GM15510 (cell line): ENCODE data around the gene ZNF365.

Source experiments
- POLR2A ChIP-seq: IDR thresholded peaks from 3 replicates; pipeline ENCODE4 v1.6.1; 2011; ENCODE audit warnings: borderline replicate concordance; ENCODE audit not compliant: insufficient read length; ENCODE audit errors: extremely low read depth

Gene ZNF365

GRCh38 chr10:62373639-62373994, 552 bp upstream of the ZNF365 start:
- no peak for TF ChIP-seq POLR2A

DNA sequence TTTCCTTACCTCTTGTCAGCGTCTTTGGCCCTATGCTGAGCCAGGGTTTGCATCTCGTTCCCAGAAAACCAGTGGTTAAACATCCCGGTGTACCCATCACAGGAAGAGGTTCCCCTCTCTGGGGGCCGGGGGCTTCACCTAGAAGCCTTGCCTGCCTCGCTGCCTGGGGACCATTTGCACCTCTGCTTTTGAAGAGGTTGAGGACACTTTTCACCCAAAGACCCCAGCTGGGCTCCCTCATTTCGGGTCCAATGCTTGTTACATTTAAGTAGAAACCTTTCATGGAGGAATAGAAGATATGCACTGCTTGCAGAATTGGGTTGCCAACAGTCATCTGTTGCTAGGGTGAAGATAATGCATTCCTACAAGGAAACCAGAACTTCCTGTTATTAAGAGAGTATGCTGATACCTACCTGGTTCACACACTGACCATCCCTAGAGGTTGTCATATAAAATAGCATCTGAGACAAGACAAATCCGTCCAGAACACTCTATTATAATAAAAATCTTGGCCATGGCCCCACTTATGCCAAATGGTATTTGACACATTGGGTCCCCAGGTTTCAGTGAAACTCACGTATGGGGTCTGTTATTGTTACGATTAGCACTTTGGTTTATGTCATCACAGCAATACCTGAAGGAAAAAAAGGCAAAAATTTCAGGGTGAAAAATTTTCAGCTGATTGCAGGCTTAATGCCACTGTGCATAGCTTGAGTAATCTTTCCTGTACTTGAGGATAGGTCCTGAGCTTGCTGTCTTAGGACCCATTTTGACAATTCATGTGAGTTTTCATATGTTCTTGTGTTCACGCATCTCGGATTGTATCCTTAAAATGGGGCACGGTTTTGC, 917 bp downstream of the ZNF365 start:
- no peak for TF ChIP-seq POLR2A

- TF ChIP-seq POLR2A, result no peak
Measured at GRCh38 chr10:62376071-62377025, 2.2 kb downstream of the ZNF365 start.

- TF ChIP-seq POLR2A, result no peak
Measured at GRCh38 chr10:62377026-62377415, 2.9 kb downstream of the ZNF365 start.

- no peak for TF ChIP-seq POLR2A
Measured at GRCh38 chr10:62377966-62378365, 3.8 kb downstream of the ZNF365 start.

- no peak for TF ChIP-seq POLR2A
Measured at GRCh38 chr10:62379394-62379793, 5.2 kb downstream of the ZNF365 start.

DNA sequence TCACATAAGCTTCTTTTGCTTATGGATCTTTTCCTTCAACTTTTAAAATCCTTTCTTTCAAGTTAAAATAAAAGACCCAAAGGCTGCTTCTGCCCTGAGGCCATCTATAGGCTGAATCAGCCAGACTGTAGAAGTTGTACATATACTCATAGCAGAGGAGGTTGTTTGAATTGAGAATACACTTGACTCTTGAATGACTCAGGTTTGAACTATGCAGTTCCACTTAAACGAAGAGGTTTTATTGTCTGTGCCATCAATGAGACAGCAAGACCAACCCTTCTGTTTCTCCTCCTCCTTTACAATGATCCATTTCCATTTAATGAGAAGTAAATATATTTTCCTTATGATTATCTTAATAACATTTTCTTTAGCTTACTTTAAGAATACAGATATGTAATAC, 5.8 kb downstream of the ZNF365 start:
- no peak for TF ChIP-seq POLR2A

DNA sequence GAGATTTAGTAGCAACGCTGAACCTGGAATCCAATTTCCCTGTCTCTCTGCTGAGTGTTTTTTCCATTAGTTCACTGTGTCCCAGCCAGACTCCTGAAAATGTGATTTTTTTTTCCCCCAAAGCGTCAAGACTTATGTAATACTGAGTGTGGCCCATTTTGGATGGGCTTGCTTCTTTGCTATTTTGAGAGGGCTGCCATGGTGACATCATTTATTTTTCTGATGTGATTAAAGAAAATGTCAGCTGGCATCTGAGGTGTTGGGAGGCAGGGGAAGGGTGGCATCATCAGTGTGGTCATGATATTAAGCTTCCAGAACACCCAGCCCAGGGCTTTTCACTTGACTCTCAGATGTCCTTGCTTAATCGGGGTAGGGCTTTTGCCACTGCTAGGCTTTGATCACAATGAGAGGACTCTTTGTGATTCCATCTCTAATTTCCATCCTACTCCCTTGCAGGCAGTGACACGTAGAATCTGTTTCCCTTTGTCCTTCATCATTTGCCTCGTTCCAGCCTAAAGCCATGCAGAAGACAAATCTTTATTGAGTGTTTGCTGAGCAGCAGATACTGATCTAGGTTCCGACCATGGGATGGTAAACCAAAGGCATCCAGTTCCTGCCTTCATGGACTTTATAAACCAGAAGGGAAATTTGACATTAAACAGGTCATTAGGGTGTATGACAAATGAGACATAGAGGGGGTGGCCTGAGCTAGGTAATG, 7.4 kb downstream of the ZNF365 start:
- no peak for TF ChIP-seq POLR2A

DNA sequence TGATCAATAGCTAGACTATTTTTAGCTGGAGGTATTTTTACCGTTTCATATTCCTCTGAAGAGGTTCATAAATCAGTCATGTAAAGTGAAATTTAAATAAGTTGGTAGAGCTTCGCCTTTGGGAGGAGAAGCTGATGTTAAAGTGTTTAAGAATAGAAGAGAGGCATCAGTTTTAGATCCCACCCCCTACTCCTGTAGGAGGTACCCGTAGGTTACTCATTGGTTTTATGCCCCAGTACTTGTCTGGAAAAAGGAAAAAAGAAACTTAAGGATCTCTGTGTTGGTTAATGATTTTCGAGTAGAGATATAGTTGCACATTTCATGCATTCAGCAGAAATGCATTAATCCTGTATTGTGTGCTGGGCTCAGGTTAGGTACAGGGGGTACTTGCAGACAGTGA, 8.7 kb downstream of the ZNF365 start:
- TF ChIP-seq POLR2A, result no peak

DNA sequence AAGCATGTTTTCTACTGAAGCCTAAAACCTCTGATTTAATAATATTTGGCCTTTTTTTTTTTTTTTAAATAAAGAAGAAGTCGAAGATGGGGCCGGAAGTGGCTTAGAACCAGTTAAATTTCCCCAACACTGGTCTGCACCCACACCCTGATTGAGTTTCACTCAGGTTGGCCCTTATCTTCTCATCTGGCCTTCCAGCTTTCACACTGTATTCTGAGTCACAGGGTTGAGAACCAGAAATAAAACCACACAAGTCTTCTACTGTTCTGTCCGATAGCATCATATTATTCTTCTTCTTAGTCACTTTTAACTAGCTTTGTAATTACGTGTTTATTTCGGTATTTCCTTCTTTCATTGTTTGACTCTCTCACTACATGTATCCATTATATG, 9.9 kb downstream of the ZNF365 start:
- no peak for TF ChIP-seq POLR2A

- TF ChIP-seq POLR2A, result no peak
Measured at GRCh38 chr10:62384447-62385081, 10.4 kb downstream of the ZNF365 start.

- no peak for TF ChIP-seq POLR2A
Measured at GRCh38 chr10:62386356-62387320, 12.5 kb downstream of the ZNF365 start.

DNA sequence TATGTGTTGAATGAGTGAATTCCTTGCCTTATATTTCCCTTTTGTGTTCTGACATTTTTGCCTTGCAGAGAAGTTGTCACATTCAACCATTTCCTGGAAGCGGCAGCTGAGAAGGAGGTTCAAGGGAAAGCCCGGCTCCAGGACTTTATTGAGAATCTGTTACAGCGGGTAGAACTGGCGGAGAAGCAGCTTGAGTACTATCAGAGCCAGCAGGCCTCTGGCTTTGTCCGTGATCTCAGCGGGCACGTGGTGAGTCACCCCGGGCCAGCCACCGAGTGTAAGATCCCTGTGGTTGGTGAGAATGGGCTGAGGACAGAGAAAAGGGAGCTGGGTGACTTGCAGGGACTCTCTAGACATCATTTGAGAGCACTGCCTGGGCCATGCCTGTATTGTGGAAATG, 14.2 kb downstream of the ZNF365 start:
- no peak for TF ChIP-seq POLR2A
